Endodermal cell (in vitro differentiated cells): Measurements from ENCODE around the gene C4orf36. TPM values are rescaled to one million over a fixed set of nuclear protein-coding genes. Genes with fewer than 3 reads are reported as not detected.

Experiments
- DNase-seq: peaks from one replicate; pipeline ENCODE4 v3.0.0-alpha.2; 2017
- H3K27ac ChIP-seq: 2 replicates; pipeline ENCODE4 v1.5.1; 2013; ENCODE audit warnings: mild to moderate bottlenecking, low read depth, low read length, moderate library complexity
- H3K27me3 ChIP-seq: 2 replicates; pipeline ENCODE4 v1.6.1; 2013; ENCODE audit warnings: mild to moderate bottlenecking, low read length, moderate library complexity; ENCODE audit not compliant: insufficient read depth, control insufficient read depth, poor library complexity, severe bottlenecking
- H3K36me3 ChIP-seq: 2 replicates; pipeline ENCODE4 v1.7.0; 2013; ENCODE audit warnings: mild to moderate bottlenecking, low read length, moderate library complexity; ENCODE audit not compliant: control insufficient read depth, insufficient read depth
- H3K4me1 ChIP-seq: one replicate; pipeline ENCODE4 v1.7.0; 2013; ENCODE audit warnings: low read length; ENCODE audit not compliant: control insufficient read depth, insufficient read depth
- H3K4me3 ChIP-seq: 2 replicates; pipeline ENCODE4 v1.5.1; 2013; ENCODE audit warnings: mild to moderate bottlenecking, low read length, moderate library complexity
- H3K9ac ChIP-seq: 2 replicates; pipeline ENCODE4 v1.6.1; 2013; ENCODE audit warnings: mild to moderate bottlenecking, low read length, moderate library complexity; ENCODE audit not compliant: poor library complexity, severe bottlenecking; ENCODE audit errors: extremely low read depth
- H3K9me3 ChIP-seq: 2 replicates; pipeline ENCODE4 v1.6.1; 2013; ENCODE audit warnings: mild to moderate bottlenecking, low read length, moderate library complexity; ENCODE audit not compliant: control insufficient read depth
- H3K27ac Mint-ChIP-seq: 2 replicates; pipeline ENCODE4 v1.8.0; 2020; ENCODE audit warnings: mixed read lengths
- H3K27me3 Mint-ChIP-seq: 2 replicates; pipeline ENCODE4 v1.8.0; 2021; ENCODE audit warnings: mild to moderate bottlenecking, mixed read lengths; ENCODE audit not compliant: insufficient read depth
- H3K36me3 Mint-ChIP-seq: 2 replicates; pipeline ENCODE4 v1.8.0; 2020; ENCODE audit warnings: low read depth, mixed read lengths
- H3K4me1 Mint-ChIP-seq: 2 replicates; pipeline ENCODE4 v1.8.0; 2020; ENCODE audit warnings: mixed read lengths
- H3K4me3 Mint-ChIP-seq: 2 replicates; pipeline ENCODE4 v1.8.0; 2020; ENCODE audit warnings: mild to moderate bottlenecking, moderate library complexity, mixed read lengths
- H3K9me3 Mint-ChIP-seq: 2 replicates; pipeline ENCODE4 v1.8.0; 2020; ENCODE audit warnings: mild to moderate bottlenecking, mixed read lengths
- CTCF ChIP-seq: fragments of 200-600 bp; sonication (generic); conservative IDR thresholded peaks from 2 replicates; pipeline ENCODE4 v1.5.0; 2021; ENCODE audit warnings: antibody characterized with exemption, mild to moderate bottlenecking
- WGBS, 2 experiments: methylation state at CpG; one replicate each; pipeline versions ENCODE4 v1.1.5 to v1.1.7; 2013; ENCODE audit warnings: missing lambda C conversion rate in 2 of 2, mixed read lengths in 1 of 2; ENCODE audit not compliant: insufficient coverage in 1 of 2, insufficient read length in 1 of 2; 5-methylcytosine and 5-hydroxymethylcytosine counted together
- total RNA-seq, 2 donors: library from RNA; stranded (reverse); fragmentation: NEBNext Ultra II Directional in 1 of 2; extraction: Animal tissue kit (Norgen Biotek cat#: 25700) in 1 of 2; gene quantifications; 2 replicates in 1 of 2; 3 replicates in 1 of 2; pipeline ENCODE4 v1.2.1, GENCODE V29; 2021

C4orf36 gene
- total RNA-seq, 2 donors from 2014 or later: 2.2 to 3.7 TPM

- Mint-ChIP-seq H3K4me3 (no peak overlapping the region), H3K36me3 (no peaks in the 10 kb centered on the region), H3K9me3 (no peaks in the 10 kb centered on the region), H3K4me1 (peaks cover 1% of the 10 kb centered on the region), H3K27me3 (peaks cover 8% of the 10 kb centered on the region), H3K27ac (no peak overlapping the region)
- H3K27me3 ChIP-seq: peaks cover 7% of the 10 kb centered on the region
- H3K9me3 ChIP-seq: no peaks in the 10 kb centered on the region
- DNase-seq: no peak
- H3K36me3 ChIP-seq: no peaks in the 10 kb centered on the region
- H3K27ac ChIP-seq: no peak overlapping the region
- no peak overlapping the region for H3K4me3 ChIP-seq
- WGBS, 2 experiments: 87 to 93% methylated on average over 4 of the region's 4 CpGs
- no peaks in the 10 kb centered on the region for H3K4me1 ChIP-seq
- TF ChIP-seq CTCF: no peak
- no peak overlapping the region for H3K9ac ChIP-seq
Measured at GRCh38 chr4:86896596-86896995, 4.4 kb upstream of the C4orf36 start.

- Histone ChIP-seq H3K4me1 (no peaks in the 10 kb centered on the region), H3K9ac (no peak overlapping the region), H3K9me3 (no peaks in the 10 kb centered on the region), H3K36me3 (no peaks in the 10 kb centered on the region), H3K27me3 (peaks cover 7% of the 10 kb centered on the region), H3K4me3 (no peak overlapping the region), H3K27ac (no peak overlapping the region)
- WGBS, 2 experiments: 73 to 77% methylated on average over 3 to 5 of the region's 6 CpGs
- H3K27ac Mint-ChIP-seq: no peak overlapping the region
- no peaks in the 10 kb centered on the region for H3K36me3 Mint-ChIP-seq
- H3K4me1 Mint-ChIP-seq: peaks cover 8% of the 10 kb centered on the region
- no peak for DNase-seq
- no peaks in the 10 kb centered on the region for H3K9me3 Mint-ChIP-seq
- H3K27me3 Mint-ChIP-seq: peaks cover 8% of the 10 kb centered on the region
- TF ChIP-seq CTCF: peak; percentile 92
- H3K4me3 Mint-ChIP-seq: no peak overlapping the region
Measured at GRCh38 chr4:86895692-86896488, 3.7 kb upstream of the C4orf36 start.

GRCh38 chr4:86894455-86894854 is 2.2 kb upstream of the C4orf36 start:
- H3K36me3 Mint-ChIP-seq: no peaks in the 10 kb centered on the region
- no peaks in the 10 kb centered on the region for H3K9me3 Mint-ChIP-seq
- H3K27ac Mint-ChIP-seq: no peak overlapping the region
- Histone ChIP-seq H3K27ac (no peak overlapping the region), H3K4me3 (no peak overlapping the region), H3K4me1 (no peaks in the 10 kb centered on the region), H3K9ac (no peak overlapping the region), H3K27me3 (peaks cover 7% of the 10 kb centered on the region), H3K36me3 (no peaks in the 10 kb centered on the region), H3K9me3 (no peaks in the 10 kb centered on the region)
- no peak overlapping the region for H3K4me3 Mint-ChIP-seq
- H3K4me1 Mint-ChIP-seq: peaks cover 8% of the 10 kb centered on the region
- no peak for TF ChIP-seq CTCF
- DNase-seq: no peak
- peaks cover 11% of the 10 kb centered on the region for H3K27me3 Mint-ChIP-seq
